GM18520 (cell line): ENCODE results near the gene NPLOC4.

Experiments used
- ATAC-seq: cut with Tn5 transposase; IDR thresholded peaks from one replicate; pipeline ENCODE4 v1.9.1; 2021; ENCODE audit not compliant: unreplicated experiment

Gene NPLOC4

DNA sequence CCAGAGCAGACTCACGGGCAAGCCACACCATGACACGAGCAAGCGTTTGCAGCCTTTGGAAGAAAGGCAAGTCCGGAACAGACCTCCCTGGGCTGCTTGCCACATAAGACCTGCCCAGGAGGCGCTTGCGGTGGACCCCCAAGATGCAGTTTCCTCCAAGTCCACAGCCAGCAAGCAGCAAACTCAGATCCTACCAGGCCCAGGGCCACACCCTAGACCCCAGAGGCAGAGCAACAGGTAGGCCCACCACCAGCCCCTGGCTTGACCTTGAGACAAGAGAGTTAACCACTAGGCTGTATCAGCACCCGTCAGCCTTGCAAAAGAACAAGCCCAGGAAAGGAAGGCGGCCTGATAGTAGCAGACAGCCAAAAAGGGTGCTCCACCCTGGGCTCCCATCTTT is 87.1 kb downstream of the NPLOC4 start:
- ATAC-seq = no peak

DNA sequence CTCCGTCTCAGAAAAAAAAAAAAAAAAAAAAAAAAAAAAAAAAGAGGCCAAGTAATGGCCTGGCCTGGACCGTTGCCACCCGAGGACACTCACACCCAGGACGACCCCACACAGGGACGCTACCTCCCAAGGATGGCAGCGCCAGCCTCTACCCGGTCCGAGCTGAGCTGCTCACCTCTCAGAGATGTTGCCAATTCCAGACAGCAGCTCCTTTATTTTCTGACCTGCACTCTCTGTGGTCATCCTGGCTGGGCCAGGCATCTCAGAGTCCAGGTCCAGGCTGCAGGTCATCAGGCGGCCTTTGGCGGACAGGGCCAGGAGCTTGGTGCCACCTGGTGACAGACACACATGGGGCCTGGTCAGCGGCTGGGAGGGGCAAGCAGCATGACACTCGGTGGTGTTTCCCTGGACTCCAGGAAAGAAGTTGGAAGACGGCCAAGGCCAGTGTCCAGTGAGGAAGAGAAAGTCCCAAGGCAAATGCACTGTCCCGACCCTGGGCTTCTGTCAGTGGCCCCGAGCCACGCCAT is 87.8 kb downstream of the NPLOC4 start:
- no peak for ATAC-seq

DNA sequence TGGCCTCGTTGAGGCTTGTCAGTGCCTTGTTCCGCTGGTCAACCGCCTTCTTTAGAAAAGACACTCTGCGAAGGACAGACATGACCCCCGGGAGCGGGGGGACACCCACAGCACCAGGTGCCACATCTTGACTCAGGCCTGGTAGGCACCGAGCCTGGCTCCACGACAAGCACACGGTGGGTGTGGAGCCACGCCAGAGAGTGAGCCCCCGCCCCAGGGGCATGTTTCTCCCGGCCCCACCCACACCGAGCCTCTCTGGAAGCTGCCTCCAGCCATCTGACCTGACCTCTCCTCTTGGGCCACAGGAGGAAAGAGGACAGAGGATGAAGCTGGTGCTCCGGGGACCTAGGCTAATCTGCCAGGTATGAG is 89.3 kb downstream of the NPLOC4 start:
- no peak for ATAC-seq

DNA sequence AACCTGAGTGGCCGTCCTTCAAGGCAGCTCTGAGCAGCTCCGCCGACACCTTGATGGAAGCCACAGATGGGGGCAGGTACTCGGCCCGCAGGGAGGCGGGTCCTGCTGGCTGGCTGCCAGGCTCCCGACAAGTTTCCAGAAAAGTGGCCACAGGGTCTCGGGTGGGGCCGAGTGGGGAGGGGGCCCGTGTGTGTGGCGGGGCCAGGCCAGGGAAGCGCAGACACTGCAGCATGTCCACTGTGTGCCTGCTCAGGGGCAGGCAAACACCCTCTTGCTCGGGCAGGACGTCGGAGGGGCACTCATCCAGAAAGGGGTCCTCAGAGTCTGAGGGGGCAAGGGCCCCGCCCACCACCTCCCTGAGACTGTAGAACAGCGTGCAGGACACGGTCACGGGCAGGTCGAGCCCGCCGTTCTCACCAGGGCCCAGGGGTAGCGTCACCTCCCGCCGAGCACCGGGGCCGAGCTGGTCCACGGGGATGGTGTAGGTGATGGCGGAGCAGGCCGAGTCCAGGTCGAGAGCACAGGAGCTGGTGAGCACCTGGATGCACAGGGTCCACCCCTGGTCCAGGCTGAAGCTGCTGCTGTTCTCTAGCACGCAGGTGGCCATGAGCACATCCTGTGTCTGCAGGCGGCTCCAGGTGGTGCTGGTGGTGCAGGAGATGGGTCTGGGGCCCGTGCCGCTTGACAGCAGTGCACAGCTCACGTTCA is 89.9 kb downstream of the NPLOC4 start:
- no peak for ATAC-seq

DNA sequence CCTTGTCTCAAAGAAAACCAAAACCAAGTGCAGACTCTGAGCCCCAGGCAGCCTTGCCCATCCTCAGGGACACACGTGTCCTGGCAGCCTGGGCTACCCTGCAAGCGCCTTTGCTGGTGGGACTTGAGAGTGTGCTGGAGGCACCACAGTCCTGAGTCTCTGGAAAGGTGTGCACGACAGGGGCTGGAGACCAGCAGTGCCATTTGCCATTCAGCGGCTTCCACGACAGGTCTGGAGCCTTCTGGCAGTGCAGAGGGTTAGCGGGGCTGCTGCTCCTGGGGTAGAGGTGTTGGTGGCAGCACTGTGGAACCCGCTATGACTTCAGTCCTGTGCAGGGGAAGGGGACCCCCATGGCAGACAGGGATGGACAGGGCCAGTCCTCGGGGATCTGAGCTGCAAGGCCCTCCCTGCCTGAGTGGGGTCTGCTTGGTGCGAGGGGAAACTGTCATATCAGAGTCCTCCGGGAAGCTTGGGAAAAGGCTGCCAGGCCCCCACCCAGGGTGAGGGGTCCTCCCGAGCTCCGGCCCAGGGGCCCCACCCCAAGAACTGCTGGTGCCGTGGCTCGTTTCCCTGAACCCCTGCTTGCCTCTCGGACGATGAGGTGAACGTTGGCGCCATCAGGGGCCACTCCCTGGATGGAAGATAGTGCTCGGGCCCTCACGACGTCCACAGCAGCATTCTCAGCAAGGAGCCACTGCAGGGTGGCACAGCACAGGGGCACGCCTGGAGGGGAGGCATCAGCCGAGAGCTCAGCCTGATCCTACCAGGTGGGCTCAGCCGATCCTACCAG is 91.6 kb downstream of the NPLOC4 start:
- no peak for ATAC-seq

DNA sequence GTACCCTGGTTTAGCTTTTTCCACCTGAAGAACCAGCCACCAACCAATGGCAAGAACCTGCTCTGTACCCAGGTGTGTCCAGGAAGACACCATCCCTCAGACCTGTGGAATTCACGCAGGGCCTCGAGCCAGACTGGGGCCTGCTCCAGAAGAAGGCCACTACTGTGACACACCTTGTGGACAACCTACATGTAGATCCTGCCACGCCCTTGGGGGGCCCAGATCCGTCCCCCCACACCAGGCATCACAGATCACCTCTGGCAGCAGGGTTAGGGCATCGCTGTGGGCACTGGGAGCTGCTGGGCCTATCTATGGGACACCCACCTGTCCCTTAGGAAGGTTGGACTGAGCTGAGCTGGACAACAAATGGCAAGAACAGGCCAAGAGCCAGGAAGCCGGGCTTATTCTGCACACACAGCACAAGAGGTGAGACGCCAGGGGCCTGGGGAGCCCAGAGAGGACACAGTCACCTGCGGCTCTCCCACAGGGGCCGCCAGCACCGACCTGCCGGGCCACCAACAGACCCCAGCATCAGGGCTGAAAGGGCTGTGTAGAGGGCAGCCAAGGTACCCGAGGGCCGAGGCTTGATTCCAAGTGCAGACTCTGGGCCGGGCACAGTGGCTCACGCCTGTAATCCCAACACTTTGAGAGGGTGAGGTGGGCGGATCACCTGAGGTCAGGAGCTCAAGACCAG is 92.5 kb downstream of the NPLOC4 start:
- ATAC-seq = no peak

DNA sequence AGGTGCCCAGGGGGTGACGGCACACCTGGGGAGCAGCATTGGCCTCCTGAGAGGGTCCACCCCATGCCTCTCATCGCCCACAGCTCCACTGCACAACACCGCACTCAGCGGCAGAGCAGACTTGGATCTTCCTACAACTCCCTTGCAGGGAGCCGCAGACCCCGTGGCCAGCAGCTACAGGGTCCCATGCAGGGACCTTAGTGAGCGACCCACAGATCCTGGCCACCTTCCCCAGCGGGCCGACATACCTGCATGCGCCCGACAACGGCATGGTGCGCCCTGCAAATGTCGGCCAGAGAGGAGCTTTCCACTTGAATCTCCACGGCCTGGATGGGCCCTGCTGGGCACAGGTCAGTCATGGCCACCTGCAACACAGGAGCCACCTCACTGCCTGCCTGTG is 93.2 kb downstream of the NPLOC4 start:
- ATAC-seq = no peak

DNA sequence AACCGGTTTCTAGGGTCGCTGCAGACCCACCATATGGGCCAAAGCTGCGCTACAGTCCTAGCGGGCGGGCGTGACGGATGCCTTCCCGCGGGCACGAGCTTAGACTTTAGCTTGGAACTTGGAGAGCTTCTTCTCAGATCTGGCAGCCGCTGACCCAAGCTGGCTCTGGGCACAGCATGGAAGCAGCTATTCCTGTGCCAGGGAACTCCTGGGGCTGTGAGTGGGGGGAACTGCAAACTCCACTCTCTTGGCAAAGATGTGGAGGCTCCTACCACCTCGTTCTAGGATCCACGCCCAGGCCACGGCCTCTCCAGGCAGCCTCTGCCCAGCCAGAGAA is 93.6 kb downstream of the NPLOC4 start:
- ATAC-seq = no peak

DNA sequence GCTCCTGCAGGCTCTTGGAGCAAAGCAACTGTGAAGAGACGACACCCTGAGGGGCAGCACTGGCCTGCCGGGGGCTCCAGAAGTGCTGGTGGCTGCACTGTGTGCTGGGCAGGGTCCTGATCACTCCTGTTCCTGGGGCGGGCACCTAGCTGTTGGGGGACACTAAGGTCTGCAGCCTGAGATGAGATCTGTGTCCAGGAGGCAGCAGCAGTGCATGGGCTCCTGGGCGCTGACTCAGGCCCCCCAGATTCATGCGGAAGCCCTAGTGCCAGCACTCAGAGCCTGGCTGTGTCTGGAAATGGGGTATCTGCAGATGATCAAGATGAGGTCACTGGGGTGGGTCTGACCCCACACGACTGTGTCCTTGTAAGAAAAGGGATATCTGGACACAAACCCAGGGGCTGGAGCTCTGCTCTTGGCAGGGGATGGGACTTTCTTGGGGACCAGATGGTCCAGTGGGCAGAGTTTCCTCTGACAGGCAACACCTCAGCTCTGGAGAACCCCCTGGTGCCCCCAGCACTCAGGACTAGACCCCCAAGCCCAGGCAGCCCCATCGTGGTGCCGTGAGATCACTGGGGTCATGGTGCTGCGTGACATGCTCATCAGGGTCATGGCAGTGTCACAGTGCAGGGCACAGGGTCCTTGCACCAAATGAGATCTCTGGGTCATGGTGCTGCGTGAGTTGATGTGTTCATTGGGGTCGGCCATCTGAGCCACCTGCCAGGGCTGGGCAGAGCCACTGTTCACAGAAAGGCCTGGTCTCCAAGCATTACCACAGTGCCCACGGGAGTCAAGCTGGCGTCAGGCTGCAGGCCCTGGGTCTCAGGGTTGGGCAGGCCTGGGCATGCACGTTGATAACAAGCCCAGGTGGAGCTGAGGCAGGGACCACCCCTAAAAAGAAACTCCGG is 94.2 kb downstream of the NPLOC4 start:
- no peak for ATAC-seq

DNA sequence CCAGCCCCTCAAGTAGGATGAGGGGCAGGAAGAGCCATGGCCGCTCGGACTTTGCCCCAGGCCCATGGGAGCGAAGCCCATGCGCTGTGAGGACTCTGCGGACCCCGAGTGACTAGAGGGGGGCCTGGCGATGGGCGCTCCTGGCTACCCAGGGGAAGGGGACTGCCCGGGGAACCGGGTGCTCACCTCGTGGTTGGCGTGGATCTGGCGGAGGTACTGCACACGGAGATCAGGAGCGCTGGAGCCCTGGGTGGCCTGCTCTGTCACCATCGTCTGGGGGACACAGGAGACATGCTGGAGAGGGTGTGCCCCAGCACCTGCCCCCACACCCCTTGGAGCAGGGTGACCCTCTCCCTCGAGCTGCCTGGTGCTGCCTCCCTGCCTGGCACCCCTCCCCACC is 95.8 kb downstream of the NPLOC4 start:
- ATAC-seq = no peak

DNA sequence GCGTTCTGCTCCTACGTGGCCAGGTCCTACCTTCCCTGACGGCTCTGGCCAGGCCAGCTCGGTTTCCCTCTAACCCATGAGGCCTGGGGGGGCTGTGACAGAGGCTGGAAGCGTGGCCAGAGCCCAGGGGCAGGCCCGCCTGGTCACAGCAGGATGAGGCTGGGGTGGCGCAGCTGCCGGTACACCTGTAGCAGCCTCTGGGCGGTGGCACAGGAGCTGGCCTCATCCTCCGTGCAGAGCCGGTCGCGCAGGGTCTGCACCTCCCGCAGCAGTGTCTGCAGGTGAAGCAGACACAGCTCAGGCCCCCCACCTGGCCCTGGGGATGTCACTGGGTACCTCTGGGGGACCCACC is 96.3 kb downstream of the NPLOC4 start:
- ATAC-seq = no peak

DNA sequence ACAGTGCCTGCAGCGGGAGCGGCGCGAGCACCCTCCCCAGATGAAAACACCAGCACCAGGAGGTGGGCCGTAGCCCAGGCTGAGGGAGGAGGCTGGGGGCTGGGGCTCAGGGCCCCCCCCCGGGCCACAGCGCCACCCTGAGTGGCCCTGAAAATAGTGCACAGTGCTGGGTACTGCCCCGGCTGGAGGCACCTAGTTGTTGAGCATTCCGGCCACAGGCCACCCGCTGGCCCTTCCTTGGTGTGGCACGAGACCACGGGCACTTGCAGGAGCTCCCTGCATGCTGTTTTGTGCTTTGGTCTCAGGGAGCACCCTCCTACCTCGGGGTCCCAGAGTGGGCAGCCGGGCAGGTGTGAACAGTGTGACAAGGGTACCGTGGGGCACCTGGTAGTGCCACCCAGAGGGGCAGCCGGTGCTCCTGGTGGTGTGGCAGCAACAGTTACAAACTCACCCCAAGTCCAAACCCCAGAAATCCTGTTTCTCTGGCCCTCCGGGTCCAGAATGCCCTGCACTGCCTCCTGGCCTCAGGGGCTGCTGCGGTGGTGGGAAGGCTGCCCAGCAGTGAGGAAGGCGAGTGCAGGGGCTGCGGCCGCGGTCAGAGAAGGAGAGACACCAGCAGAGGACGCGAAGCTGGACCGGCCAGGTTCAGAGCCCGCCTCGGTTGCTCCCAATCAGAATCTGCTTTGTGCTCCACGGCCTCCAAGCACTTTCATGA is 96.8 kb downstream of the NPLOC4 start:
- no peak for ATAC-seq

DNA sequence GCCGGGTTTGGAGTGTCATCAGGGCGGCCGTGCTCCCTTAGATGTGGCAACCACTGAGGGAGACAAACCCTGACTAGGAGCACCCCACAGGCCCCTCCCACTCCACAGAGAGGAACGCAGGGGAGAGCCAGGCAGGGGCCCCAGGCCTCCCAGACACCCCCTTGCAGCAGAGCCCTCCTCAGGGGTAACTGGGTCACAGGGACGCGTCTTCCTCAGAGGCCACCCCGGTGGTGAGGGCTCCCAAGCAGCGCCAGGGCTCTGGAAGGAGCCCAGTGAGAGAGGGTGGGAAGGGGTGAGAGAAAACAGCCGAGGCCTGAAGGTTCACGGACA is 97.4 kb downstream of the NPLOC4 start:
- ATAC-seq = no peak

DNA sequence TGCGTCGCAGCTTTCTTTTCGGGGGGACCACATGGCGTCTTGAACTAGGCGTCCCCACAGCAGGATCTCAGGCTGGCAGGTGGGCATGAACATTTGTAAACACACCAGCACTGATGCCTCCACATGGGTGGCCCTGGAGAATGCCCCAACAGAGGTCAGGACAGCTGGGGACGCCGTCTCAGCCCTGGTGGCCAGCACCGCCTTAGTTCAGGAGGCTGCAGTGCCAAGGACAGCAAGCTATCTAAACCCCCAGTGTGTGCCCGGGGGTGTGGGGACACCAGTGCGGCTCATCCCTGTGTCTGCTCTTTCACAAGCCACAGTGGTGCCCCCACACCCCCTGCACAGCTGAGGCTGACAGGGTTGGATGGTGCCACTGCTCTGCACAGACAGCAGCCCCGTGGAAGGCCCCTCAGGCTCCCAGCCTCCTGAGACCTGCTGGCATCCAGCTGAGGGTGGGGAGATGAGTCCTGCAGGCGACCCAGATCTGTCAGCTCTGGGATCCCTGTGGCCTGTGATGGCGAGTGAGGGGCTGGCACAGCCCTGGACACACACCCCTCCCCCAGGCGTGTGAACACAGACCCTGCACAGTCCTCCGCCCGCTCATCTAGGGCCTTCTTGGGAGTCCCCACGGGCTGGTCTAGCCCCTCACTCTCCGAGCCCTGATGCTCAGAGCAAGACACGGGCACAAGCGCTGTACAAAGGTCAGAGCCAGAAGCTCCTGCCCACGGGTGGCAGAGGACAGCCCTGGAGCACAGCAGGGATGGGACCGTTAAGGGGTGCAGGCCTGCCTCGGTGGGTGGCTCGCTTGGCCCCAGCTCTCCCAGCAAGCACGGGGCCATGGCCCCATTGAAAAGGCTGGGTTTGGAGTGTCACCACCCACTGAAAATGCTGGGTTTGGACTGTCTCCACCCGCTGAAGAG is 98.0 kb downstream of the NPLOC4 start:
- no peak for ATAC-seq

DNA sequence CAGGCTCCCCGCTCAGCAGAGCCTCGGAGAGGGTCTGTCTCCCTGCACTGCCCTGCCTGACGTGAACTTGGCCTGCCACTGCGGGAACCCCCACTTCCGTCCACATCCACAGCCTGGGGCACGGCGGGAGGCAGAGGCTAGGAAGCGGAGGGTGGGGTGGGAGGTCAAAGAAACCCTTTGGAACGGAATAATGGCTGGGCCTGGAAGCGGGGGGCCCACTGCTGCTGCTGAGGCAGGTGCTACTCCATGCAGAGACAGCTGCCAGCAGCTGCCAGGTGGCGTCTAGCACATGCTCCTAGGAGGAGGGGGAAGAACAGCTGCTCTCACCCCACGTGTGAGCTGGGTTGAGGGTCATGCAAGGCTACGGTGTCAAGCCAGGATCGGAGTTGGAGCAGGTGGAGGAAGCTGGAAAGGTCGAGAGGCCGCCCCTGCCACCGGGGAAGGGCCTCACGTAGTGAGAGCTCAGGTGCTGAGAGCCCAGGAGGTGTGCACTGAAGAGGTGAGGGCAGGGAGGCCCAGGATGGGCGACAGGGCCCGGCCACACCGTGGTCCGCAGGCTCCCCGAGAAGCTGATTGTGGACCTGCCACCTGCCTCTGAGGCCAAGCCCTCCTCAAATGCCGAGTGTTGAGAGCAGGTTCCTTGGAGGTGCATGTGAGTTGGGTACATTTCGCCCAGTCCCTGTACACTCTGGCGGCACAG is 98.9 kb downstream of the NPLOC4 start:
- no peak for ATAC-seq

DNA sequence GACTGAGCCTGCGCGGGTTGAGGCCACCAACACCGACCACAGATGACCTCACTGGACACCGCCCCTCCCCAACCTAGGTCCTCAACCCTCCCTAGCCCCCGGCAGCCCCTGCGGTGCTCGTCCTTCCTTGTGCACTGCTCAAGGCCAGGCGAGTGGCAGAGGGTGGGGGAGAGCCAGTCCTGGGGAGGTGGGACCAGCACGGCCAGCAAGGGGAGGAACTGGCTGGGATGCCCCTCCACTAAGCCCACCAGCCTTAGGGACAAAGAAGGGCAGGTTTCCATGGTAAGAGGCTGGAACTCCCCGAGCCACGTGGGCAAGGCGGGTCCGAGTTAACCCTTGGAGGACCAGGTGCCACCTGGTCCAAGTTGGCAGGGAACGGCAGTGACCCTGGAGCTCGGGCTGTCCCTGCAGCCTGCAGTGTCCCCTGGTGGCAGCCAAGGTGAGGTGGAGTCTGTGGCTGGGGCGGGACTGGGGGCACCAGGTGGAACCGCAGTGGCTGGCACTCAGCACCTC is 99.5 kb downstream of the NPLOC4 start:
- no peak for ATAC-seq

DNA sequence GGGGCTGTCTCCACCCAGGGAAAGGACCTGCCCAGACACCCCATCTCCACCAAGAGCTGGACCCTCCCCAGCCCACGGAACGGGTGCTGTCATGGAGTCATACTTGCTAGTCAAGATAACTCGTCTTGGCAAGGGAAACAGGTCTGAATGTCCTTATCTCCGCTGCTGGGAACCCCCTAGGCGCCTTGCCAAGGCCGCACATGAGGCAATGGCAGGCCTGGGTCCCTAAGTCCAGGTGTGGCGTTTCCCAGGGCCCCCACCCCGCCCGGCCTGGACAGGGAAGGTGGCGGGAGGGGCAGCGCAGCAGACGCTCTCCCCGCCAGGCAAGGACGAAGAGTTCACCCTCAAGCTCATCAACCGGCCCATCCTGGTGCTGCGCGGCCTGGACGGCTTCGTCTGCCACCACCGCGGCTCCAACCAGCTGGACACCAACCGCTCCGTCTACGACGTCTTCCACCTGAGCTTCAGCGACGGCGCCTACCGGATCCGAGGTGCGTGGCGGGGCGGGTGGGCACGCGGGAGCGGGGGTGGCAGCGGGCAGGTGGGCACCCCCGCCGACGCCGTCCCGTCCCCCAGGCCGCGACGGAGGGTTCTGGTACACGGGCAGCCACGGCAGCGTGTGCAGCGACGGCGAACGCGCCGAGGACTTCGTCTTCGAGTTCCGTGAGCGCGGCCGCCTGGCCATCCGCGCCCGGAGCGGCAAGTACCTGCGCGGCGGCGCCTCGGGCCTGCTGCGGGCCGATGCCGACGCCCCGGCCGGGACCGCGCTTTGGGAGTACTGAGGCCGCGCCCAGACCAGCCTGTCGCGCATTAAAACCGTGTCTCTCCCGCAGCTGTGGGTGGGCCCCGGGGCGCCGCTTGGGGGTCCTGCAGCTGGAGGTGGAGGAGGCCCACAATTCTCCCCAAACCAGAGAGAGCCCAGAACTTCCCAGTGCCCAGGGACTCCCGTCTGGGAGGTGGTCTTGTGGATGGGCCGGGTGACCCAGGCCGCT is 100.3 kb downstream of the NPLOC4 start:
- ATAC-seq = no peak
